OCI-M1 (cell line): ENCODE results near the gene POM121C.
A peak's percentile ranks its signal among the peaks of the same experiment; 100 is the strongest.
"Not testable (repeated sequence)": the region's sequence is repeated elsewhere in the genome, so short reads cannot be mapped to it uniquely, and the experiment has no call there.

Experiments used
- DNase-seq: peaks from one replicate; lab custom pipeline; 2025; lab: John Stamatoyannopoulos, UW

Gene POM121C

DNA sequence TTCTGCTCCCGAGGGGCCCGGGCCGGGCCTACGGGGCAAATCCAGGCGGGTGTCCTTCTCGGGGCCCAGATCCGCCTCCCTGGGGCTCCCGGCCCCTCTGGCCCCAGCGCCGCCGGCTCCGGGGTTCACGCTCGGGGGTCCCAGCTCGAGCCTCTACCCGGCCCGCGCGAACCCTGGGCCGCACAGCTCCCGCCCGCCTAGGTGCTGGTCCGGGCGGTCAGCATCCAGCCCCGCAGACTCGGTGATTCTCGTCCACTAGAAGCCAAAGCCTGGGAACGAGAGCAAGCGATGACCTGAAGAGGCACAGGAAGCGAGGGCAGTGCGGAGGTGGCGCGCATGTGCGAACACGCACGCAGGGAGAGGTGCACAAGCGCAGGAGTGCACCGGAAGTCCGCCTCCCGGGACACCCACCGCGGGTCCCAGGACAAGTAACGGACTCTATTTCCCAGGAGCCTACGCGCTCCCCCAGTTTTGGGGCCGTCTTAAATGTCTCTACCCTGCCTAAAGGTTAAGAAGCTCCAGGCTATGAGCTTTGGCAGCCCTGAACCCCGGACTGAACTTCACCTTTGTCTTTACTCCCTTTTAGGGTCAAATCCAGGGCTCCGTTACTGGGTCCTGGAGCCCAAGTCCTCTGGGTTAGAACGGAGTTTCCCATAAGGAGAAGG is at the start of gene POM121C:
TSS of gene POM121C (minus strand) at position 321 of the 665 bp plus-strand sequence. CDS start 44,803 bp downstream, outside the sequence.
- DNase-seq = peak; percentile 98

DNA sequence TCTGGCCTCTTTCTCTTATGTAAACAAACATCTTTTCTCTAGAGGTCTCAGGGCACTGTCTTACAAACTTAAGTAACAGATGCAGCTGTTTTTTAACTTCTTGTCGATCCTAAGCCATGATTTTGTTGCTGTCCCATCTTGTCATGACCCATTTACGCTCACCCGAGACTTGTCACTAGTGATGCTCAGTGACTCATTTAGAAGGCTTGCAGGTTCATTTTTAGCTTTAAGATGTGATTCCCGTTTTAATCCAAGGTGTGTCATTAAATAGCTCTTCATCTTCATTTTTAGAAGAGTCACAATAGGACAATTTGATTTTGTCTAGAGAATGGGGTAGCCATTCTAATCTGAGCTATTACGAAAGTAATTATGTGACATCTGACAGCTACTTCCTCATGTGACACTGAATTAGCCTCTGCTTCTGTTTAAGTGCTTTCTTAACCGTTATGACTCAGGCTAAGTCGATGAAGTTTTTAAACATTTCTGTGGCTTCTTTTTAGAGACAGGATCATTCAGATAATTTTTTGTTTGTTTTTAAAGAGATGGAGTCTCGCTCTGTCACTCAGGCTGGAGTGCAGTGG is 48.7 kb upstream of the POM121C start:
- DNase-seq = peak; percentile 79

DNA sequence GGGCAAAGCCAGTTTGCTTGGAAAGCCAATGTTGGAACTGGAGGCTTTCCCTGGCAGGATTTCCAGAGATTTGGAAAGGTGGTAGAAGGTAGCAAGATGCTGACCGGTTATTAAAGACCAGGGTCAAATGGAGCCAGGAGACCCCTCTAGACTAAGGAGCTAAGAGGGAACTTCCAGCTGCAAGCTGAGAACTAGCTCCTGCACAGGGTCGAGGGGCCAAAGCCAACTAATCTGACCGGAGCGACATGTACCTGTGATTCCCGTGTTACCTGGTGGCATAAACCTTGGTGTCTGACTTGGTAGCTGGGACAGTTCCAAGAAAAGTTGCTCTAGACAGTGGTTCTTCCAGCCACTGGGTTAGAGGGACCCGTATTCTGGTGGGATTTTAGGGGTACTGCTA is 47.8 kb upstream of the POM121C start:
- DNase-seq = no peak

DNA sequence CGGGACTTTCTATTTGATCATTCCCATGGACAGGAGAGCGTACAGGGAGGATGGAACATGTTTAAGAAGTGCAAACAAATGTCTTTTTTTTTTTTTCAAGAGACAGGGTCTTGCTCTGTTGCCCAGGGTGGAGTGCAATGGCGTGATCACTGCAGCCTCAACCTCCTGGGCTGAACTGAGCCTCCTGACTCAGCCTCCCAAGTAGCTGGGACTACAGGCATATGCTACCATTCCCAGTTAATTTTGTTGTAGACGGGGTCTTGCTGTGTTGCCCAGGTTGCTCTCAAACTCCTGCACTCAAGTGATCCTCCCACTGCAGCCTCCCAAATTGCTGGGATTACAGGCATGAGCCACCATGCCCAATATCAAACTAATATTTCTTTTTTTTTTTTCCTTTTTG is 46.5 kb upstream of the POM121C start:
- no peak for DNase-seq

DNA sequence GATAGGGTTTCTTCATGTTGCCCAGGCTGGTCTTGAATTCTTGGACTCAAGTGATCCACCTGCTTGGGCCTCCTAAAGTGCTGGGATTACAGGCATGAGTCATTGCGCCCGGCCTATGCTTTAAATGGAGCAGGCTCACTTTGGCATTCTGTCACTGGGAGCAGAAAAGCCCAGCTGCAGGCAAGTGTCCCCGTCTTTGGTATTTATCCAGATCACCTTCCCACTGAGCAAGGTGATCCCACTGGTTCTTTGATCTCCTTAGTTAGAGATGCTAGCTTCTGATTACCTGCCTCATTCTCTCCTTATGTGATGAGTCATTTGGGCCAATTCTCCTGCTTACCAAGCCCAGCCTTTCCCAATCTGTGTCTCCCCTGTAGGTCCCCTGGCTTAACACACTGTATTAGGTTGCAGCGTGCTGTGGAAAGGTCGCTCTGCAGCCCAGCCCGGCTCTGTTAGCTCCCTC is 45.3 kb upstream of the POM121C start:
- DNase-seq = no peak

DNA sequence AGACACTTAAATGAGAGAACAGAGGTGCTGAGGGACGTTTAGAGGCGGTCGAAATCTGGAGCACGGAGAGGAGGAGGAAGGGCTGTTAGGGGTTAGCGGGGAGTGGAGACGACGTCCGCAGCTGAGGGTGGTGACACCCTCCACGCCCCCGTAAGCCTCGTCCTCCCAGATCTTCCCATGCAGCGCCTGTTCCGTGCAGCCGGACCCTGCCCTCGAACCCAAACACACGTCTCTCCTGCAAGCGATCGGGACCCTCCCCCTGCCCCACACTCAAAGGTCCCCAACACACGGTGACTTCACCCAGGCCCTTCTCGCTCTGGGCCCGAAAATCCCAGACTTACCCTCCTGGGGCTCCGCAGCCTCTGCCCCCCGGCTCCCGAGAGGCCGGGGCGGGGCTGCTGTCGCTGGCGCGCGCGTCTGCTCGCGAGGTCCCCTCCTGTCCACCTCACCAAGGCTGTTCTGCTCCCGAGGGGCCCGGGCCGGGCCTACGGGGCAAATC is 41.2 kb upstream of the POM121C start:
- DNase-seq = not testable (repeated sequence)

DNA sequence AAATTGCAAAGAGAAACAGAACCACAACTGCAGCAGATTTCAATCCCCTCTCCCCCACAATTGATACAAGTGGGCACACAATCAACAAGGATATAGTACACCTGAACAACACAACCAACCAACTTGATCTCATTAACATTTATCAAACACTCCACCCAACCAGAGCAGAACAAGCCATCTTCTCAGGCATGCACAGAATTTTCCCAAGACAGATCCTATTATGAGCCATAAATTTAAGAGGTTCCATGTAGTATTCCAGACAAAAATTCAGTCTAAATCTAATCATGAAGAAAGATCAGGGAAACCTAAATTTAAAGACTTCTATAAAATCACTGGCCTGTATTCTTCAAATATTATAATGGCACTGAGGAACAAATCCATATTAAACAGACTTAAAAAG is 35.6 kb upstream of the POM121C start:
- DNase-seq = not testable (repeated sequence)

DNA sequence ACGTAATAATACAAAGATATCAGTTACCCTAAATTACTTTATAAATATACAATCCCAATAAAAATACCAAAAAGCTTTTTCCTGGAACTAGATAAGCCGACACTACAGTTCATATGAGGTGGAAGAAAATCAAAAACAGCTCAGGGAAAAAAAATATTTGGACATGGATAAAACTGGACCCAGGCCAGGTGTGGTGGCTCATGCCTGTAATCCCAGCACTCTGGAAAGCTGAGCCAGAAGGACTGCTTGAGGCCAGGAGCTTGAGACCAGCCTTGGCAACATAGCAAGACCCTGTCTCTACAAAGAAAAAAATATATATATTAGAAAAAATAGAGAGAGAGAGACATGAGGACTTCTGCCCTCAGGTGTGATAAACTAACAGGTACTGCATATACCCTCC is 32.7 kb upstream of the POM121C start:
- not testable (repeated sequence) for DNase-seq

DNA sequence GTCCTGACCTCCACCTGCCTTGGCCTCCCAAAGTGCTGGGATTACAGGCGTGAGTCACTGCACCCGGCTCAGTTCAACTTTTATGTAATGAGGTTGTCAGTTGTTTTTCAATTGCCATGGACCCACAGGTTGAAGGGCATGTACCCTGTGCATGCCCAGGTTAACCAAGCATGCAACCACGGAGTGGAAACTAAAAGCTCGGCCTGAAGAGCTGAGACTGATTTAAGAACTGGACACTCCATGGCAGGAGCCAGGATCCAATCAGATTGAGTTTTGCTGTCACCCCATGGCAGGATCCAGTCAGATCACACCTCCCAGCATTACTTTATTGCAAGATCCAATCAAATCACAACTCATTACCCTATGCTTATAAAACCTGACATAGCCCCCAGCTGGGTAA is 22.9 kb upstream of the POM121C start:
- not testable (repeated sequence) for DNase-seq

DNA sequence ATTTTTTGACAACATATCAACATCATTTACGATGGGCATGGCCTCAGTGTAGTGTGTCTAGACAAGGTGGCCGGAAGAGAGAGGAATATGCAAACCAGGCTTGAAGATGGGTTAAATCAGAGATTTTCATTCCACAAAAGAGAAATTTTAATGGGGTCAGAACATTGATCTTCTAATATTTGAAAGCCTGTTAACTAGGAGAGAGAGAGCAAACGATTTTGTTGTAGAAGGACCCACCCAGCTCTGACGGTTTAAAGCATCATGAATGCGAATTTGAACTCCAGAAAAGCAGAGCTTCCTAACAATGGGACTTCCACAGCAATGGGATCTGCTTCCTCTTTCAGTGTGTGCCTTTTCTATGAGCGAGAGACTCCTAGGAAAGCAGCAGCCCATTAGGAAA is 5.9 kb upstream of the POM121C start, which contains the start of gene SPDYE5:
TSS of gene SPDYE5 (plus strand) at position 301 of the 400 bp plus-strand sequence. CDS start 1,728 bp downstream, outside the sequence.
- not testable (repeated sequence) for DNase-seq

DNA sequence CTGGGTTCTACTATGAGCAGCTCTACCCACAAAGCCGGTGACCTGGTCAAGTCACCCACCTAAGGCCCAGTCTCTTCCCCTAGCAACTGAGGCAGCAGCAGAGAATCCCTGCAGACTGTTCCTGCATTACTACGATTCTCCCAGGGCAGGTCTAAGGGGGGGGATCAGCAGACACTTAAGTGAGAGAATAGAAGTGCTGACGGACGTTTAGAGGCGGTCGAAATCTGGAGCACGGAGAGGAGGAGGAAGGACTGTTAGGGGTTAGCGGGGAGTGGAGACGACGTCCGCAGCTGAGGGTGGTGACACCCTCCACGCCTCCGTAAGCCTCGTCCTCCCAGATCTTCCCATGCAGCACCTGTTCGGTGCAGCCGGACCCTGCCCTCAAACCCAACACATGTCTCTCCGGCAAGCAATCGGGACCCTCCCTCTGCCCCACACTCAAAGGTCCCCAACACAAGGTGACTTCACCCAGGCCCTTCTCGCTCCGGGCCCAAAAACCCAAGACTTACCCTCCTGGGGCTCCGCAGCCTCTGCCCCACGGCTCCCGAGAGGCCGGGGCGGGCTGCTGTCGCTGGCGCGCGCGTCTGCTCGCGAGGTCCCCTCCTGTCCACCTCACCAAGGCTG is 632 bp downstream of the POM121C start:
- peak; percentile 13 for DNase-seq

DNA sequence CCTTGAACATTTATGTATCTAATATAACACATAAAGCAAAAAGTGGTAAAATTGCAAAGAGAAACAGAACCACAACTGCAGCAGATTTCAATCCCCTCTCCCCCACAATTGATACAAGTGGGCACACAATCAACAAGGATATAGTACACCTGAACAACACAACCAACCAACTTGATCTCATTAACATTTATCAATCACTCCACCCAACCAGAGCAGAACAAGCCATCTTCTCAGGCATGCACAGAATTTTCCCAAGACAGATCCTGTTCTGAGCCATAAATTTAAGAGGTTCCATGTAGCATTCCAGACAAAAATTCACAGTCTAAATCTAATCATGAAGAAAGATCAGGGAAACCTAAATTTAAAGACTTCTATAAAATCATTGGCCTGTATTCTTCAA is 5.8 kb downstream of the POM121C start:
- not testable (repeated sequence) for DNase-seq

DNA sequence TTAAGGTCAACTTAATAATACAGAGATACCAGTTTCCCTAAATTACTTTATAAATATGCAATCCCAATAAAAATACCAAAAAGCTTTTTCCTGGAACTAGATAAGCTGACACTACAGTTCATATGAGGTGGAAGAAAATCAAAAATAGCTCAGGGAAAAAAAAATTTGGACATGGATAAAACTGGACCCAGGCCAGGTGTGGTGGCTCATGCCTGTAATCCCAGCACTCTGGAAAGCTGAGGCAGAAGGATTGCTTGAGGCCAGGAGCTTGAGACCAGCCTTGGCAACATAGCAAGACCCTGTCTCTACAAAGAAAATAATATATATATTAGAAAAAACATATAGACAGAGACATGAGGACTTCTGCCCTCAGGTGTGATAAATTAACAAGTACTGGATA is 8.6 kb downstream of the POM121C start:
- DNase-seq = not testable (repeated sequence)

DNA sequence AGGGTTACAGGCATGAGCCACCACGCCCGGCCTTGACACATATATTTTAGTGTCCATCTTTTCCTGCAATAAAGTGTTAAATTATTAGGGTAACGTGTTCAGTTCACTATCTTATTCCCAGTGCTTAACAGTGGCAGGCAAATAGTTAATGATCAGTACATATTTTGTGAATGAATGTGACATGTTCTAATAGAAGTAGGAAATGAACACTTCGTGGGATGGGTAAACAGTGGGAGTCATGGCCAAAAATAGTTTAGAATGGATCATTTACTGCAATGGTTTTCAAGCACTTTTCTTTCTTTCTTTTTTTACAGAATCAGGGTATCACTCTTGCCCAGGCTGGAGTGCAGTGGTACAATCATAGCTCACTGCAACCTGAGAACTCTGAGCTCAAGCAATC is 15.9 kb downstream of the POM121C start:
- DNase-seq = not testable (repeated sequence)

DNA sequence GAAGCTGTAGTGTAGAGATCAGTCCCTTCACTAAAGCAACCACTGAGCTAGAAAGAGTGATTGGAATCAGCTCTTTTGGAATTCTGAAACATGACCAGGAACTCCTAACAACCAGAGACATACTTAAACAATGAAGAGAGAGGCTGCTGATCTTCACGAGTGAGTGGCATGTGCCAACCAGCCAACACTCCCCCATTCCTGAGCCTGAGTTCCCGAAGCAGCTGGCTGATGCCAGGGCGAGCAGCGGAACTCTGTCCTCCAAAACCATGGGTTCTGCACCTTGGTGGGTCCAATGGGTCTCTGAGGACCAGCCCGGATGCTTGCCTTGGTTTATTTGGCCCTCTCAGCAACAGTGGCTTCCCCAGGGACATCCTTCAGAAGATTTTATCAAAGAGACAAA is 25.6 kb downstream of the POM121C start:
- not testable (repeated sequence) for DNase-seq

DNA sequence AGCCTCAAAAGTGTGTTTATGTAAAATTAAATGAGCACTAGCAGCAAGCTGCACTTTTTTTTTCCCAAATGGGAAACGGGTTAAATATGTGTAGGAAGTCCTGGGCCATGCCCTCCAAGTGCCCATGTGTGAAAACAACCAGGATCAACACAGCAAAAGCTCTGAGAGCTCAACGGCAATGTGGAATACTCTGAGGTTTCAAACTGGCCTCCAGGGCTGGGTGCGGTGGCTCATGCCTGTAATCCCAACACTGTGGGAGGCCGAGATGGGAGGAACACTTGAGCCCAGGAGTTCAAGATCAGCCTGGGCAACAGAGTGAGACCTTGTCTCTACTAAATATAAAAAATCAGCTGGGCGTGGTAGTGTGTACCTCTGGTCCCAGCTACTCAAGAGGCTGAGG is 28.1 kb downstream of the POM121C start:
- DNase-seq = not testable (repeated sequence)

DNA sequence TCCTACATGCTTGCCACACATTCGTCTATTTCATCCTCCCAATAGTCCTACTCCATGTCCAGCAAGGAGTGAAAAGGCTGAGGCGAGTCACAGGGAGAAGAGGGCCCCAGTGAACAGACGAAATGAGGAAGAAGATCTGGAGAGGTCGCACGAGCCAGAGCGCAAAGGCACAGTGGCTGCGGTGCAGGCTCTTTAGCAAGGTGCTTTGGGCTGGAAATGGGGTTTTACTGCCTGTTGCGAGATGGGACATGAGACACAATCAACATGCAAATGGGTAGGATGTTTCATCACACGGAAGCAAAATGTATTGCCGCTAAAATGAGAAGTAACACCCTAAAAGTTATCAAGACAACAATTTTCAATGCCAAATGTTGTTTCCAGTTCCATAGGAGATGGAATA is 29.7 kb downstream of the POM121C start:
- DNase-seq = not testable (repeated sequence)

DNA sequence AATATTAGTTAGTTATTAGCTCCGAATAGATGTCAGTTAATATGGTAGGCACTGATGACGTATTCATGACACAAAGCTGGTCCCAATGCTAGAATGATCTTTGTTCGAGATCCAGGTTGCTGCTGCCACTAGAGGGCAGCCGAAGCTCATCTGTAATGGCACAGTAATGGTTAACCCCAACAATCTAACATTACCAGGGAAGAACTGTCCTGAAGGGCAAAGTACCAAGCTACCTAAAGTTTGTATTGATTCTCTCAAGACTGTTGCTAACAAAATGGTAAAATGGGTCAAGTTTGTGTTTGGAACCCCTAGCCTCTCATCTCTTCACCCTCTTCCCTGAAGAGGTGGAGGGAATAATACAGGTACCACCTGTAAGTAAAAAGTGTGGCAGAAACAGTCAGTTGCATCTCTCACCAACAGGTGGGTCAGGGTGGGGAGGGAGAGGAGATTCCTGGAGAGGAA is 33.6 kb downstream of the POM121C start:
- not testable (repeated sequence) for DNase-seq

DNA sequence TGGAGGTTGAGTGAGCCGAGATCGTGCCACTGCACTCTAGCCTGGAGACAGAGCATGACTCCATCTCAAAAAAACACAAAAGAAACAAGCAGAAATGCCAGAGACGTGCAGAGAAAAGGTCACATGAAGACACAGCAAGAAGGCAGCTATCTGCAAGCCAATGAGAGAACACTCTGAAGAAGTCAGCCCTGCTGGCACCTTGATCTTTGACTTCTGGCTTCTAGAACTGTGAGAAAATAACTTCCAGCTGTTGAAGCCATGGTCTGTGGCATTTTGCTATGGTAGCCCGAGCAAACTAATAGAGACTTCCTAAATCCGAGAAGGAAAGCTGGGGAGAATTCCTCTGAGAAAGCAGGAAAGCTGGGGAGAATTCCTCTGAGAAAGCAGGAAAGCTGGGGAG is 36.2 kb downstream of the POM121C start:
- DNase-seq = not testable (repeated sequence)

DNA sequence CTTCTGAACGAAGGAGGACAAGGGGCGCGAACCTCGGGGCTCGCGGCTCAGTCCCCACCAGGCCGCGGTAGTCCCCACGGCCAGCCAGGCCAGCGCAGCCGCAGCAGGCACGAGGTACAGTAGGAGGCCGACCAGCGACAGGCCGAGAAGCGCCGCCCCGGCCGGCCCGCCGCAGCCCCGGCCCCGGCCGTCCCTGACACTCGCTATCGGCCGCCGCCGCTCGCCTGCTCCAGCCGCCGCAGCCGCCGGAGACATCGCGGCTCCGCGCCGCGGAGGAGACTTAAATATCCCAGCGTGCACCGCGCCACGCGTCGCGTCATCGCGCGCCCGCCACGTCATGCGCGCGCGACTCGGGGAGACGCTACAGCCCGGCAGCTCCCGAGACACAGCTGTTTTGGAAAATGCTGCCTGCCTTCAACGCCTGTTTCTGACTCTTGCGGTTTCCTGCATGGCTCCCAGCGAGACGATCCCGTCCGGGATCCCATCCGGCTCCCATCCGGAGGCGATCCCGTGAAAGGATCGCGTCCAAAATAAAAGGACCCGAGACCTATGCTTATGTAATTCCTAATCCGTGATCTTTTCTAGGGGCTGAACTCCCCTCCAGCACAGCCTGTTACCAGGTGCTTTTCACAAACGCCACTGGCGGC is 43.5 kb downstream of the POM121C start:
- peak; percentile 57 for DNase-seq

DNA sequence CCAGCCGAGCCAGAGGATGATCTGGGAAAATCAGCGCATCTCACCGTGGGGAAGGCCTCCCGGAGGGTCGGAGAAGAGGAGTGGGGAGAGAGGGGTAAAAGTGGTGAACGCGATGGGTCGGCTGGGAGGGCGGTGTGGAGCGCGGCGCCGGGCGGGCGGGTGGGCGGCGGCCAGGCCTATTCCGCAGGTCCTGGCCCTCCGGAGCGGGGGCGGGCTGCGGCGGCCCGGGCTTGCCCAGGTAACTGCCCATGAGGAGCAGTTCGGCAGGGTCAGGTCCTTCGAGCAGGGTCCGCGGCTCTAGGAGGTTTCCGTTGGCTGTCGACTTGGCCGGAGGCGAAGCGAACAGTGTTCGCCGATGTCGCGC is 44.0 kb downstream of the POM121C start:
- DNase-seq = not testable (repeated sequence)

DNA sequence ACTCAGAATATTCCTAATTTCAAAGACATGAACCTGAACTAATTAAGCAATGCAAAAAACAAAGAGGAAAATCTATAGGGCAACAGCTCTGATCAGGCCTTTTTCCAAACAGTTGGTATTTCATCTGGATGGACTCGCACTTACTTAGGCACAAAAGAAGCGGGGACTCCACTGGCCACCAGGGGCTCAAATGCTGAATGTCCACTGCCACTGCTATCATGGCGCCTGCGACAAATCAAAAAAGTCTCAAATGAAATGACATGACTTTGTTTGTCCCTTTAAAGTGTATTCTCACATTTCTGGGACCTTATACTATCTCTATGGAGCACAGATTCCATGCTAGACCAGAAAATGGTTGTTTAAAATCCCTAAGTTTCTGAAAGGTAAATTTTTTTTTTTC is 47.1 kb downstream of the POM121C start:
- DNase-seq = not testable (repeated sequence)
